HEK293 (cell line): ENCODE measurements around the gene DRD4.
A peak's percentile ranks its signal among the peaks of the same experiment; 100 is the strongest.

Experiments used
- CTCF ChIA-PET: fragments of 350-600 bp; formaldehyde crosslinking; extraction: SDS; loops from one replicate; lab custom pipeline; 2021; ENCODE audit warnings: antibody characterized with exemption; lab: Yijun Ruan, JAX
- POLR2A ChIA-PET: fragments of 300-600 bp; formaldehyde crosslinking; extraction: SDS; loops from one replicate; lab custom pipeline; 2020; ENCODE audit warnings: antibody characterized with exemption, inconsistent platforms; lab: Yijun Ruan, JAX
- H3K27ac ChIP-seq: fragments of 200-500 bp; sonication (Bioruptor generic); 2 replicates; pipeline ENCODE4 v1.5.1; 2014; ENCODE audit warnings: low read depth, low read length, control low read depth, inconsistent platforms; ENCODE audit errors: extremely low read depth
- H3K36me3 ChIP-seq, 2 experiments: fragments of 200-500 bp in 1 of 2; sonication (Bioruptor generic) in 1 of 2; 1 replicate in 1 of 2; 2 replicates in 1 of 2; pipeline ENCODE4 v1.5.1; 2014 to 2017; ENCODE audit warnings: inconsistent platforms in 2 of 2, low read length in 2 of 2; ENCODE audit not compliant: control insufficient read depth in 2 of 2, insufficient read depth in 1 of 2
- H3K4me1 ChIP-seq: fragments of 200-500 bp; sonication (Bioruptor generic); 2 replicates; pipeline ENCODE4 v1.5.1; 2014; ENCODE audit warnings: mild to moderate bottlenecking, low read length, inconsistent platforms; ENCODE audit not compliant: control insufficient read depth, insufficient read depth
- H3K4me3 ChIP-seq: 2 replicates; pipeline ENCODE4 v1.5.1; 2011; ENCODE audit warnings: low read depth, mild to moderate bottlenecking, control low read depth, low read length, moderate library complexity
- H3K9me3 ChIP-seq: fragments of 200-500 bp; sonication (Bioruptor generic); 2 replicates; pipeline ENCODE4 v1.5.1; 2014; ENCODE audit warnings: low read depth, low read length, inconsistent platforms; ENCODE audit not compliant: control insufficient read depth, insufficient read depth
- KLF16 ChIP-seq: fragments of 450-650 bp; formaldehyde crosslinking; IDR thresholded peaks from 2 replicates; pipeline ENCODE4 v1.5.1; 2017; ENCODE audit warnings: missing biosample characterization, missing genetic modification characterization
- RBAK ChIP-seq: fragments of 450-650 bp; formaldehyde crosslinking; IDR thresholded peaks from 2 replicates; pipeline ENCODE4 v1.5.1; 2016; ENCODE audit warnings: missing biosample characterization, missing genetic modification characterization
- SCRT2 ChIP-seq: fragments of 450-650 bp; formaldehyde crosslinking; IDR thresholded peaks from 2 replicates; pipeline ENCODE4 v1.5.1; 2016; ENCODE audit warnings: missing biosample characterization, missing genetic modification characterization
- YY2 ChIP-seq: fragments of 450-650 bp; formaldehyde crosslinking; IDR thresholded peaks from 2 replicates; pipeline ENCODE4 v1.5.1; 2016; ENCODE audit warnings: missing biosample characterization, missing genetic modification characterization
- ZBTB26 ChIP-seq: fragments of 450-650 bp; formaldehyde crosslinking; optimal IDR thresholded peaks from 2 replicates; pipeline ENCODE3; 2016; ENCODE audit warnings: missing biosample characterization, mild to moderate bottlenecking, missing genetic modification characterization
- ZNF155 ChIP-seq: fragments of 450-650 bp; formaldehyde crosslinking; IDR thresholded peaks from 2 replicates; pipeline ENCODE4 v1.5.1; 2016; ENCODE audit warnings: missing biosample characterization, missing genetic modification characterization
- ZNF214 ChIP-seq: fragments of 450-650 bp; formaldehyde crosslinking; IDR thresholded peaks from 2 replicates; pipeline ENCODE4 v1.5.1; 2017; ENCODE audit warnings: missing biosample characterization, mild to moderate bottlenecking, missing genetic modification characterization, borderline replicate concordance
- ZNF292 ChIP-seq: fragments of 450-650 bp; formaldehyde crosslinking; IDR thresholded peaks from 2 replicates; pipeline ENCODE4 v1.5.1; 2016; ENCODE audit warnings: low read depth, missing biosample characterization, missing genetic modification characterization, borderline replicate concordance
- ZNF341 ChIP-seq: fragments of 450-650 bp; formaldehyde crosslinking; IDR thresholded peaks from 2 replicates; pipeline ENCODE4; 2016; ENCODE audit warnings: low read depth, missing biosample characterization, missing genetic modification characterization
- ZNF510 ChIP-seq: fragments of 450-650 bp; formaldehyde crosslinking; IDR thresholded peaks from 2 replicates; pipeline ENCODE4 v1.5.1; 2018; ENCODE audit warnings: mild to moderate bottlenecking, missing genetic modification characterization, missing biosample characterization; ENCODE audit not compliant: insufficient replicate concordance
- ZNF513 ChIP-seq: fragments of 450-650 bp; IDR thresholded peaks from 2 replicates; pipeline ENCODE4 v1.5.1; 2018; ENCODE audit warnings: missing biosample characterization, missing genetic modification characterization
- ZNF555 ChIP-seq: fragments of 450-650 bp; formaldehyde crosslinking; conservative IDR thresholded peaks from 2 replicates; pipeline ENCODE4 v1.5.1; 2017; ENCODE audit warnings: missing biosample characterization, mild to moderate bottlenecking, missing genetic modification characterization, inconsistent platforms
- ZNF629 ChIP-seq: fragments of 450-650 bp; formaldehyde crosslinking; IDR thresholded peaks from 2 replicates; pipeline ENCODE4 v1.5.1; 2017; ENCODE audit warnings: missing biosample characterization, missing genetic modification characterization
- ZNF677 ChIP-seq: fragments of 450-650 bp; IDR thresholded peaks from 2 replicates; pipeline ENCODE4 v1.5.0; 2018; ENCODE audit warnings: missing biosample characterization, mild to moderate bottlenecking, missing genetic modification characterization, moderate library complexity
- ZSCAN30 ChIP-seq: fragments of 450-650 bp; IDR thresholded peaks from 2 replicates; pipeline ENCODE4 v1.5.1; 2018; ENCODE audit warnings: missing biosample characterization, mild to moderate bottlenecking, missing genetic modification characterization, moderate library complexity
- ZXDB ChIP-seq: fragments of 450-650 bp; formaldehyde crosslinking; IDR thresholded peaks from 2 replicates; pipeline ENCODE4 v1.5.1; 2016; ENCODE audit warnings: missing biosample characterization, missing genetic modification characterization

Gene DRD4

GRCh38 chr11:623999-624704, 12.9 kb upstream of the DRD4 start (continued):
- TF ChIP-seq ZBTB26 (tag by site-specific recombination) (no peak), ZNF155 (tag by site-specific recombination) (no peak)
- TF ChIP-seq, all 188 proteins: peak for 6

- CTCF ChIA-PET, result interaction anchor here (1.0 kb wide), 1 partner anchor 98 kb away, joined by 4 read pairs; no protein-coding TSS in a partner anchor
- H3K4me3 ChIP-seq, result no peak within 1 kb of the TSS
- POLR2A ChIA-PET, result no interaction called here
Measured at GRCh38 chr11:624705-625635, 12.1 kb upstream of the DRD4 start, which contains the start of gene CDHR5. TSS of gene CDHR5 (minus strand) at chr11:624955. CDS start at chr11:624902, 53 bp downstream.

GRCh38 chr11:625636-626268, 11.3 kb upstream of the DRD4 start:
- ChIA-PET CTCF (no interaction called here), POLR2A (no interaction called here)
- TF ChIP-seq ZNF510 (tag by site-specific recombination) (no peak), ZNF677 (tag by site-specific recombination) (no peak), ZXDB (tag by site-specific recombination) (no peak), ZNF555 (tag by site-specific recombination) (no peak)
- Histone ChIP-seq H3K36me3 (peaks cover 0 to 3% of the 10 kb centered on the region in 2 experiments; a peak in 2 of 3 replicates), H3K4me1 (no peaks in the 10 kb centered on the region), H3K27ac (no peak overlapping the region), H3K4me3 (no peak overlapping the region), H3K9me3 (no peaks in the 10 kb centered on the region)

More at GRCh38 chr11:624705-625635, 12.1 kb upstream of the DRD4 start, which contains the start of gene CDHR5:
- no peak within 1 kb of the TSS for H3K27ac ChIP-seq
- no peaks in the 10 kb centered on the region for H3K4me1 ChIP-seq
- peaks cover 0 to 3% of the 10 kb centered on the region in 2 experiments; a peak in 1 of 3 replicates for H3K36me3 ChIP-seq
- TF ChIP-seq ZNF341 (0 out of 2 replicates have a peak, but pooled peaks have one; percentile 11), ZNF214 (no peak)
- H3K9me3 ChIP-seq, result no peaks in the 10 kb centered on the region

- POLR2A ChIA-PET, result no interaction called here
- no peak within 1 kb of the TSS for H3K27ac ChIP-seq
- H3K4me3 ChIP-seq, result no peak within 1 kb of the TSS
- no peak for TF ChIP-seq KLF16 (tag by site-specific recombination)
- no peak for TF ChIP-seq ZSCAN30 (tag by site-specific recombination)
- TF ChIP-seq YY2 (tag by site-specific recombination), result no peak
- TF ChIP-seq ZNF513 (tag by site-specific recombination), result no peak
- TF ChIP-seq SCRT2 (tag by site-specific recombination), result no peak
- no peak for TF ChIP-seq ZNF629
- TF ChIP-seq RBAK (tag by site-specific recombination), result no peak
- TF ChIP-seq ZNF292 (tag by site-specific recombination), result no peak
- H3K36me3 ChIP-seq, result peaks cover 0 to 3% of the 10 kb centered on the region in 2 experiments; a peak in 2 of 3 replicates
- H3K9me3 ChIP-seq, result no peaks in the 10 kb centered on the region
- CTCF ChIA-PET, result no interaction called here
- H3K4me1 ChIP-seq, result no peaks in the 10 kb centered on the region
Measured at GRCh38 chr11:626475-627307, 10.4 kb upstream of the DRD4 start, which contains the start of gene SCT. TSS of gene SCT (minus strand) at chr11:627181. CDS start at chr11:627143, 38 bp downstream.
